ENCODE results near the gene C4orf46. TPM values are rescaled to one million over a fixed set of nuclear protein-coding genes. Genes with fewer than 3 reads are reported as not detected.

Gene C4orf46
- total RNA-seq, 4 donors from 2014 or later, result 0.51 to 2.1 (median 1.4) TPM

DNA sequence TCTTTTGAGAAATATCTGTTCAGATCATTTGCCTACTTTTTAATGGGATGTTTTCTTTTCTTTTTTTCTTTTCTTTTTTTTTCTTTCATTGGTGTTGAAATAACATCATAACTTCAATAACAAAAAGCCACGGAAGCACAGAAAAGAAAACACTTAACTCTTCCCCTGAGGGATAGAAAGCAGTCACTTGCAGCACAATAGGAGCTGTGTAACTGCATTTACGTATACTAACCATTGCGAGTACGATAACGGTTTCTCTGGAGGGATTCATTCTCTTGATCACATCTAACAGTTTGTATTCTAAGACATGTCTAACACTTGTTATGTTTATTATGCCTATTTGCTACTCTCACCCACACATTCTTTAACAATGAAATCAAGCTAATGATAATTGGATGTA is 27.3 kb downstream of the C4orf46 start:
- Histone ChIP-seq H3K27me3 (no peaks in the 10 kb centered on the region), H3K4me1 (no peaks in the 10 kb centered on the region), H3K9me3 (no peaks in the 10 kb centered on the region), H3K36me3 (no peaks in the 10 kb centered on the region), H3K27ac (no peak overlapping the region), H3K4me3 (no peak overlapping the region)
- in situ Hi-C loops (cut with MboI; ENCODE audit: low sequenced_read_pairs in 4 of 4), result loop anchor here in 2 of 4 donors (25.0 kb wide), 1 partner anchor 657 kb away; no protein-coding TSS in a partner anchor
- no peak for TF ChIP-seq CTCF (IDR thresholded peaks at IDR 0.05 in 4 of 5, conservative IDR thresholded peaks at IDR 0.05 in 1 of 5)
- no peak for DNase-seq
- ATAC-seq, result no peak
- intact Hi-C loops (cut with DNase I; ENCODE audit: low total_unique reads), result no loop called here

GRCh38 chr4:158636619-158637018 is 35.1 kb downstream of the C4orf46 start:
- Histone ChIP-seq H3K36me3 (no peaks in the 10 kb centered on the region), H3K4me1 (no peaks in the 10 kb centered on the region), H3K9me3 (no peaks in the 10 kb centered on the region), H3K27ac (no peak overlapping the region), H3K27me3 (no peaks in the 10 kb centered on the region), H3K4me3 (no peak overlapping the region)
- intact Hi-C loops (cut with DNase I; ENCODE audit: low total_unique reads), result no loop called here
- TF ChIP-seq POLR2A (IDR thresholded peaks at IDR 0.05), result no peak
- no peak for TF ChIP-seq CTCF (IDR thresholded peaks at IDR 0.05 in 4 of 5, conservative IDR thresholded peaks at IDR 0.05 in 1 of 5)
- in situ Hi-C loops (cut with MboI; ENCODE audit: low sequenced_read_pairs in 4 of 4), result loop anchor here in 2 of 4 donors (25.0 kb wide), 1 partner anchor 649 kb away; no protein-coding TSS in a partner anchor
- DNase-seq, result no peak
- no peak for ATAC-seq

- intact Hi-C loops (cut with DNase I; ENCODE audit: low total_unique reads) (no loop called here), in situ Hi-C loops (cut with MboI; ENCODE audit: low sequenced_read_pairs in 4 of 4) (loop anchor here in 2 of 4 donors (25.0 kb wide), 1 partner anchor 644 kb away; no protein-coding TSS in a partner anchor)
- Histone ChIP-seq H3K36me3 (no peaks in the 10 kb centered on the region), H3K9me3 (no peaks in the 10 kb centered on the region), H3K4me3 (no peak overlapping the region), H3K4me1 (peaks cover 0 to 9% of the 10 kb centered on the region in 2 donors), H3K27me3 (no peaks in the 10 kb centered on the region), H3K27ac (no peak overlapping the region)
- no peak for DNase-seq
- ATAC-seq, result no peak
- TF ChIP-seq POLR2A (IDR thresholded peaks at IDR 0.05), result no peak
- TF ChIP-seq CTCF (IDR thresholded peaks at IDR 0.05 in 4 of 5, conservative IDR thresholded peaks at IDR 0.05 in 1 of 5), result no peak
Measured at GRCh38 chr4:158630893-158631292, 40.8 kb downstream of the C4orf46 start.

DNA sequence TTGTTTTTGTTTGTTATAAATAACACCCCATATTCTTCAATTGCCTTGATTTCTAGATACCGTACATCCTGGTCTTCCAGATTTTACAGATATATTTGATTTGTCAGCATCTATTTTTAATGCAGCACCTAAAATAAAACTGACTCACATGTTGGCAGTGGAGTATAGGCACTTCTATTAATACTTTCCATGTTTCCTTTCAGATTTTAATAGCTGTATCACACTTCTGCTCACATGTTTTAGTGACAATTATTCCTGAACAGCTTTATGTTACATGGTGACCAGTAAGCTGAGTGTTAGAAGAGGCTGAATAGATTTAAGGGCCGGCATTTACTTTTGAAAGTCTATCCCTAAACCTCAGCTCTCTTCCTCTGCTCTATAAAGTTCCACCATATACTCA is 46.1 kb downstream of the C4orf46 start:
- intact Hi-C loops (cut with DNase I; ENCODE audit: low total_unique reads), result loop anchor here (1.0 to 2.0 kb wide), 3 partner anchors 46 to 372 kb away; partner anchors contain the start of gene C4orf46
- Histone ChIP-seq H3K27ac (peak overlapping the region; percentile 55 to 82 (median 70)), H3K9me3 (no peaks in the 10 kb centered on the region), H3K4me1 (peaks cover 16 to 21% of the 10 kb centered on the region in 2 donors), H3K36me3 (no peaks in the 10 kb centered on the region), H3K27me3 (no peaks in the 10 kb centered on the region), H3K4me3 (peak overlapping the region in 2 of 4 donors; percentile 5 to 9)
- in situ Hi-C loops (cut with MboI; ENCODE audit: low sequenced_read_pairs in 4 of 4), result loop anchor here in 3 of 4 donors (10.0 to 25.0 kb wide), 2 partner anchors 371 to 638 kb away; no protein-coding TSS in a partner anchor
- DNase-seq (no peak), ATAC-seq (peak; percentile 96 to 97)
- TF ChIP-seq POLR2A (IDR thresholded peaks at IDR 0.05) (no peak), CTCF (IDR thresholded peaks at IDR 0.05 in 4 of 5, conservative IDR thresholded peaks at IDR 0.05 in 1 of 5) (no peak)
